ENCODE measurements around the gene KRTAP2-1. TPM values are rescaled to one million over a fixed set of nuclear protein-coding genes. Genes with fewer than 3 reads are reported as not detected.
A peak's percentile ranks its signal among the peaks of the same experiment; 100 is the strongest.
"Not testable (repeated sequence)": the region's sequence is repeated elsewhere in the genome, so short reads cannot be mapped to it uniquely, and the experiment has no call there.

Gene KRTAP2-1
- total RNA-seq, 1 donor = not detected

- H3K4me3 ChIP-seq (ENCODE audit: low read depth, low read length) = no peak overlapping the region
- DNase-seq (ENCODE audit: low read depth) = peak; percentile 92
- no peak for TF ChIP-seq CTCF (IDR thresholded peaks at IDR 0.05; ENCODE audit: insufficient read depth, low read length)
Measured at GRCh38 chr17:41061964-41062363, 14.8 kb upstream of the KRTAP2-1 start.

- peak; percentile 88 for DNase-seq (ENCODE audit: low read depth)
- H3K4me3 ChIP-seq (ENCODE audit: low read depth, low read length) = no peak within 1 kb of the TSS
- no peak for TF ChIP-seq CTCF (IDR thresholded peaks at IDR 0.05; ENCODE audit: insufficient read depth, low read length)
Measured at GRCh38 chr17:41060052-41060604, 13.0 kb upstream of the KRTAP2-1 start, which contains the start of gene KRTAP2-3. Gene KRTAP2-3, minus strand, starts transcription at chr17:41060114. Its CDS starts 64 bp downstream, at chr17:41060050.

GRCh38 chr17:41059276-41060051, 12.3 kb upstream of the KRTAP2-1 start:
- H3K4me3 ChIP-seq (ENCODE audit: low read depth, low read length) = not testable (repeated sequence)
- DNase-seq (ENCODE audit: low read depth) = peak; percentile 78

- no peak overlapping the region for H3K4me3 ChIP-seq (ENCODE audit: low read depth, low read length)
- no peak for DNase-seq (ENCODE audit: low read depth)
- TF ChIP-seq CTCF (IDR thresholded peaks at IDR 0.05; ENCODE audit: insufficient read depth, low read length) = no peak
Measured at GRCh38 chr17:41058741-41059140, 11.6 kb upstream of the KRTAP2-1 start.

GRCh38 chr17:41057547-41057946, 10.4 kb upstream of the KRTAP2-1 start:
- no peak for TF ChIP-seq CTCF (IDR thresholded peaks at IDR 0.05; ENCODE audit: insufficient read depth, low read length)
- no peak for DNase-seq (ENCODE audit: low read depth)
- no peak overlapping the region for H3K4me3 ChIP-seq (ENCODE audit: low read depth, low read length)

- DNase-seq (ENCODE audit: low read depth); H3K4me3 ChIP-seq (ENCODE audit: low read depth, low read length): not testable (repeated sequence)
Measured at GRCh38 chr17:41055130-41055529, 8.0 kb upstream of the KRTAP2-1 start, which contains the start of gene KRTAP2-2. Gene KRTAP2-2, minus strand, starts transcription at chr17:41055230. Its CDS starts 19 bp downstream, at chr17:41055211.

GRCh38 chr17:41054556-41054955, 7.4 kb upstream of the KRTAP2-1 start:
- H3K4me3 ChIP-seq (ENCODE audit: low read depth, low read length); DNase-seq (ENCODE audit: low read depth): not testable (repeated sequence)

- no peak for TF ChIP-seq CTCF (IDR thresholded peaks at IDR 0.05; ENCODE audit: insufficient read depth, low read length)
- no peak for DNase-seq (ENCODE audit: low read depth)
- H3K4me3 ChIP-seq (ENCODE audit: low read depth, low read length) = no peak overlapping the region
Measured at GRCh38 chr17:41054025-41054424, 6.9 kb upstream of the KRTAP2-1 start.

All from fibroblast of the aortic adventitia (primary cell).